Prostate gland (tissue), 2 donors: ENCODE measurements around the gene TRIM28. TPM values are rescaled to one million over a fixed set of nuclear protein-coding genes. Genes with fewer than 3 reads are reported as not detected.

Experiments
- DNase-seq: peaks from one replicate; pipeline ENCODE4 v3.0.0-alpha.2; 2019; ENCODE audit warnings: low spot score
- H3K27ac ChIP-seq, 2 donors: fragments of 200-600 bp; sonication (generic); 2 replicates each; pipeline ENCODE4 v1.5.1; 2017 to 2019
- H3K27me3 ChIP-seq: fragments of 200-600 bp; sonication (generic); replicated peaks from 2 replicates; pipeline ENCODE4 v1.5.1; 2019; ENCODE audit not compliant: insufficient read depth
- H3K36me3 ChIP-seq, 2 donors: fragments of 200-600 bp; sonication (generic); 1 replicate in 1 of 2; 2 replicates in 1 of 2; pipeline versions ENCODE4 v1.5.1 to v1.8.1; 2017 to 2019
- H3K4me1 ChIP-seq: fragments of 200-600 bp; sonication (generic); replicated peaks from 2 replicates; pipeline ENCODE4 v1.5.1; 2019
- H3K4me3 ChIP-seq, 2 donors: fragments of 200-600 bp; sonication (generic); 2 replicates each; pipeline ENCODE4 v1.5.1; 2017 to 2019
- H3K9me3 ChIP-seq: fragments of 200-600 bp; sonication (generic); 2 replicates; pipeline ENCODE4 v1.5.1; 2017
- POLR2A ChIP-seq: fragments of 450-650 bp; IDR thresholded peaks from one replicate; pipeline ENCODE4 v1.6.1; 2016; ENCODE audit warnings: antibody characterized with exemption, mild to moderate bottlenecking
- POLR2AphosphoS5 ChIP-seq: sonication (generic); formaldehyde crosslinking; IDR thresholded peaks from one replicate; pipeline ENCODE4 v1.6.1; 2017; ENCODE audit warnings: antibody characterized with exemption
- WGBS: methylation state at CpG from one replicate; pipeline ENCODE4 v1.1.5; 2018; 5-methylcytosine and 5-hydroxymethylcytosine counted together
- intact Hi-C: fragments of 100-400 bp; cut with DNase I; formaldehyde crosslinking; loops from one replicate; pipeline ENCODE4 v1.14.2; 2022
- microRNA-seq: library from miRNA; unstranded; fragments of <30 nt; microRNA quantifications from one replicate; pipeline ENCODE4, GENCODE V29; 2016
- small RNA-seq, 2 donors: library from RNA; depleted of rRNA; stranded (forward); fragments of <200 nt; gene quantifications; one replicate each; pipeline ENCODE3, GENCODE V24; 2016
- total RNA-seq, 2 donors: library from RNA; depleted of rRNA; stranded (reverse); fragments of >200 nt; gene quantifications; one replicate each; pipeline ENCODE4 v1.1.0, GENCODE V29; 2016
- TF ChIP-seq, protein P1 (sequence below), 4 experiments: fragments of 200-600 bp in 2 of 4; fragments of 450-650 bp in 2 of 4; sonication (generic) in 2 of 4; IDR thresholded peaks; 1 replicate in 3 of 4; 2 replicates in 1 of 4; pipeline ENCODE4 v1.5.1; 2016 to 2019; ENCODE audit warnings: antibody characterized with exemption in 4 of 4, mild to moderate bottlenecking in 2 of 4, moderate library complexity in 2 of 4

TRIM28 gene
- total RNA-seq, 2 donors from 2014 or later: 237 to 374 TPM

DNA sequence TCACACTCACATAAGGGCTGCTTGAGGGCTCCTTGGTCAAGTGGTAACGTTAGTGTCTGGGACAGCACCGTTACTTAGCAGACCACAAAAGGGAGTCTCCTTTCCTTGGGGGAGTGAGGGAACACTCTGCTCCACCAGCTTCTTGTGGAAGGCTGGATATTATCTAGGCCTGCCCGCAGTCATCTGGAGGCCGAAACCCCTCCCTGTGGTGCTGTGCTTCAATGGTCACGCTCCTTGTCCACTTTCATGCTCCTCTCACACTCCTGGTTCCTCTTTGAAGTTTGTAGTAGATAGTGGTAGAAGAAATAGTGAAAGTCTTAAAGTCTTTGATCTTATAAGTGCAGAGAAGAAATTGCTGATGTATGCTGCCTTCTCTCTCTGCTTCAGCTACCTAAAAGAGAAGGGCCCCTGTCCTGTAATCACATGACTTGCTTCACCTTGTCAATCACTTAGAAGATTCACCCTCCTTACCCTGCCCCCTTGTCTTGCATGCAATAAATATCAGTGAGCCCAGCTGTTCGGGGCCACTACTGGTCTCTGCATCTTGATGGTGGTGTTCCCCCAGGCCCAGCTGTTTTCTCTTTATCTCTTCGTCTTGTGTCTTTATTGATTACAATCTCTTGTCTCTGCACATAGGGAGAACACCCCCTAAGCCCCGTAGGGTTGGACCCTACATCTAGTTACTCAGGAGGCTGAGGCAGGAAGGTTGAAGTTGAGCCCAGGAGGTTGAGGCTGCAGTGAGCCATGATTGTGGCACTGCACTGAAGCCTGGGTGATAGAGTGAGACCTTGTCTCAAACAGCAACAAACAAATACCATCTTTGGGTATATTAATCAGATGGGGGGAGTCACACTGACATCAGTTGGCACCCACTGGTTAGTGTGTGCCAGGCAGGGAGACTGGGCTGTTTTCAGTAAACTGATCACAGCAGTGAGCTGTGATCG lies 40.9 kb downstream of the TRIM28 start:
- DNase-seq: no peak
- no peak overlapping the region for H3K27ac ChIP-seq
- no peaks in the 10 kb centered on the region for H3K9me3 ChIP-seq
- no peak overlapping the region for H3K4me3 ChIP-seq
- H3K27me3 ChIP-seq: no peaks in the 10 kb centered on the region
- peaks cover 0 to 17% of the 10 kb centered on the region in 2 donors for H3K36me3 ChIP-seq
- TF ChIP-seq POLR2A (no peak), POLR2AphosphoS5 (no peak)
- TF ChIP-seq, protein P1, sequence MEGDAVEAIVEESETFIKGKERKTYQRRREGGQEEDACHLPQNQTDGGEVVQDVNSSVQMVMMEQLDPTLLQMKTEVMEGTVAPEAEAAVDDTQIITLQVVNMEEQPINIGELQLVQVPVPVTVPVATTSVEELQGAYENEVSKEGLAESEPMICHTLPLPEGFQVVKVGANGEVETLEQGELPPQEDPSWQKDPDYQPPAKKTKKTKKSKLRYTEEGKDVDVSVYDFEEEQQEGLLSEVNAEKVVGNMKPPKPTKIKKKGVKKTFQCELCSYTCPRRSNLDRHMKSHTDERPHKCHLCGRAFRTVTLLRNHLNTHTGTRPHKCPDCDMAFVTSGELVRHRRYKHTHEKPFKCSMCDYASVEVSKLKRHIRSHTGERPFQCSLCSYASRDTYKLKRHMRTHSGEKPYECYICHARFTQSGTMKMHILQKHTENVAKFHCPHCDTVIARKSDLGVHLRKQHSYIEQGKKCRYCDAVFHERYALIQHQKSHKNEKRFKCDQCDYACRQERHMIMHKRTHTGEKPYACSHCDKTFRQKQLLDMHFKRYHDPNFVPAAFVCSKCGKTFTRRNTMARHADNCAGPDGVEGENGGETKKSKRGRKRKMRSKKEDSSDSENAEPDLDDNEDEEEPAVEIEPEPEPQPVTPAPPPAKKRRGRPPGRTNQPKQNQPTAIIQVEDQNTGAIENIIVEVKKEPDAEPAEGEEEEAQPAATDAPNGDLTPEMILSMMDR (IDR thresholded peaks at IDR 0.05): no peak
- WGBS: 79% methylated on average over 9 of the region's 9 CpGs
- H3K4me1 ChIP-seq: peaks cover 3% of the 10 kb centered on the region
- intact Hi-C loops: no loop called here

DNA sequence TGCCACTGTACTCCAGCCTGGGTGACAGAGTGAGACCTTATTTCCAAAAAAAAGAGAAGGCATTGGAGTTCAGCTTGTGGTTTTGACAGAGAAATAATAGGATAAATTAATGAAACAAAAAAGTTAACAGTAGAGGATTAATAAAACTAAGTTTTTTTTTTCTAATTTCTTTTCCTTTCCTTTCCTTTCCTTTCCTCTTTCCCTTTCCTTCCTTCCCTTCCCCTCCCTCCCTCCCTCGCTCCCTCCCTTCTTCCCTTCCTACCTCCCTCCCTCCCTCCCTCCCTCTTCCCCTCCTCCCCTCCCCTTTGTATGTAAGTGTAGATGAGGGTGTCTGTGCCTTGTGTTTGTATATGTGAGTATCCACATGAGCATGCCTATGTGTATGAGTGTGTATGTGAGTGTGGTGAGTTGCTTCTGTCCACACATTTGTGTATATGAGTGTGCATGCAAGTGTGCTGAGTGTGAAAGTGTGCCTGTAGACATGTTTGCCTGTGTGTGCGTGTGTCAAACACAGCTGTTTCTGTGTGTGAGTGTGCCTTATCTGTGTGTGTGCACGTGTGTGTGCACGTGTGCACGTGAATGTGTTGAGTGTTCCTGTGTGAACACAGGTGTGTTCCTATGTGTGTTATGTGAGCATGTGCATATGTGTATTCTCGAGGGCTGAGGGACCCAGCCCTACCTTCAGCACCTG lies 41.7 kb downstream of the TRIM28 start:
- Histone ChIP-seq H3K9me3 (no peaks in the 10 kb centered on the region), H3K36me3 (peaks cover 0 to 17% of the 10 kb centered on the region in 2 donors), H3K27ac (no peak overlapping the region), H3K4me1 (peaks cover 3% of the 10 kb centered on the region), H3K27me3 (no peaks in the 10 kb centered on the region), H3K4me3 (no peak overlapping the region)
- no peak for DNase-seq
- WGBS: 87% methylated on average over 6 of the region's 6 CpGs
- TF ChIP-seq POLR2A: no peak
- TF ChIP-seq POLR2AphosphoS5: no peak
- TF ChIP-seq, protein P1 (IDR thresholded peaks at IDR 0.05): no peak
- intact Hi-C loops: no loop called here

DNA sequence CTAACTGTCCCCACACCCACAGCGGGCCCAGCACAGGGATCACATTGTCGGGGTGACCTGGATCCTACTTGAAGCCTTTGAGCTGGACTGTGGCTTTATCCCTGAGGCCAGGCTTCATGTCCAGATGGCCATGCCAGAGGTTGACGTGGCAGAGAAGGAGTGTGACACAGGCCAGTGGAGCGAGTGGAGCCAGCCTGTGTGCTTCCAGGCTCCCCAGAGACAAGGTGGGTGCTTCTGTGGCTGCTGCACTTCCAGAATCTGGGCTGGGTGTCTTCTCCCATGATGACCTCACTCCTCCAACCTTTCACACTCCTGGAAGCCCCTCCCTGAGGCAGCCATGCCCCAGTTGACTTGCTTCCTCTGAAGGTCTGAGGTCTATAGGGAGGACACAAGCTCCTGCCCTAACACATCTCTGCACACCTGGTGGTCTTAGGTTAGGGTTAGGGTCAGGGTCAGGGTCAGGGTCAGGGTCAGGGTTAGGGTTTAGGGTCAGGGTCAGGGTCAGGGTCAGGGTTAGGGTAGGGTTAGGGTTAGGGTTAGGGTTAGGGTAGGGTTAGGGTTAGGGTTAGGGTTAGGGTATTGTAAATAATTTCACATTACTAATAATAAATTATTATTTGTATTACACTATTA lies 42.4 kb downstream of the TRIM28 start:
- TF ChIP-seq POLR2A: no peak
- no peak for TF ChIP-seq POLR2AphosphoS5
- TF ChIP-seq, protein P1 (IDR thresholded peaks at IDR 0.05): no peak
- no peaks in the 10 kb centered on the region for H3K27me3 ChIP-seq
- WGBS: 98% methylated on average over 4 of the region's 4 CpGs
- no peak overlapping the region for H3K27ac ChIP-seq
- no peaks in the 10 kb centered on the region for H3K4me1 ChIP-seq
- H3K4me3 ChIP-seq: no peak overlapping the region
- DNase-seq: no peak
- intact Hi-C loops: no loop called here
- peaks cover 0 to 17% of the 10 kb centered on the region in 2 donors for H3K36me3 ChIP-seq
- no peaks in the 10 kb centered on the region for H3K9me3 ChIP-seq

Small RNA genes within 50 kb of the gene (microRNA-seq; reads per million reads assigned to microRNA genes)
- gene MIR6807: 0.59 reads per million

Small RNA genes within 50 kb of the gene (small RNA-seq; reads per million reads assigned to genes)
- gene MIR6807: 0 reads per million in 2 donors
- 0 reads per million in 2 donors for gene RN7SL525P

Other genes starting within 250 kb of the TRIM28 start
- 10 to 100 TPM; 40.1 to 54.5 TPM for gene ERVK3-1, start 238.7 kb upstream of the TRIM28 start, total RNA-seq
- 1 to 10 TPM; 2.7 to 4.1 TPM for gene ZSCAN22, start 217.1 kb upstream of the TRIM28 start, total RNA-seq
- gene A1BG, start 190.6 kb upstream of the TRIM28 start, total RNA-seq: 10 to 100 TPM in 1 of 2 donors, 1 to 10 TPM in 1; 5.6 to 25.6 TPM
- 10 to 100 TPM in 1 of 2 donors, 1 to 10 TPM in 1; 6.6 to 11.0 TPM for gene ZNF497, start 181.3 kb upstream of the TRIM28 start, total RNA-seq
- 10 to 100 TPM; 12.2 to 15.7 TPM for gene ZNF837, start 163.0 kb upstream of the TRIM28 start, total RNA-seq
- 1,000 to 10,000 TPM; 1,184 to 2,289 TPM for gene RPS5, start 156.8 kb upstream of the TRIM28 start, total RNA-seq
- 1 to 10 TPM in 1 of 2 donors, under 1 TPM in 1; 0.62 to 7.0 TPM for gene RNF225, start 148.4 kb upstream of the TRIM28 start, total RNA-seq
- gene ZNF584, start 135.4 kb upstream of the TRIM28 start, total RNA-seq: 10 to 100 TPM; 10.8 to 19.4 TPM
- 10 to 100 TPM in 1 of 2 donors, 1 to 10 TPM in 1; 8.1 to 12.2 TPM for gene ZNF132, start 103.9 kb upstream of the TRIM28 start, total RNA-seq
- 10 to 100 TPM; 10.8 to 16.4 TPM for gene ZNF324B, start 92.4 kb upstream of the TRIM28 start, total RNA-seq
- gene ZNF324, start 77.0 kb upstream of the TRIM28 start, total RNA-seq: 10 to 100 TPM; 22.9 to 27.1 TPM
- 10 to 100 TPM; 37.8 to 38.0 TPM for gene ZNF446, start 67.7 kb upstream of the TRIM28 start, total RNA-seq
- 10 to 100 TPM in 1 of 2 donors, 1 to 10 TPM in 1; 6.6 to 20.7 TPM for gene SLC27A5, start 32.1 kb upstream of the TRIM28 start, total RNA-seq
- 10 to 100 TPM; 22.0 to 24.0 TPM for gene ZBTB45, start 24.3 kb upstream of the TRIM28 start, total RNA-seq
- gene CHMP2A, start 11.0 kb downstream of the TRIM28 start, total RNA-seq: 100 to 1,000 TPM; 102 to 126 TPM
- 10 to 100 TPM; 27.7 to 44.2 TPM for gene UBE2M, start 14.5 kb downstream of the TRIM28 start, total RNA-seq
- 10 to 100 TPM; 47.5 to 67.3 TPM for gene MZF1, start 29.3 kb downstream of the TRIM28 start, total RNA-seq